Erythroblast (primary cell): ENCODE measurements around the gene MGAT5.
"Not testable (repeated sequence)": the region's sequence is repeated elsewhere in the genome, so short reads cannot be mapped to it uniquely, and the experiment has no call there.

Experiments used
- DNase-seq, 2 experiments: peaks; one replicate each; lab custom pipeline; 2025; lab: John Stamatoyannopoulos, UW
- GATA1 ChIP-seq: IDR thresholded peaks from 2 replicates; pipeline ENCODE4 v1.6.1; 2011; ENCODE audit warnings: low read depth, mild to moderate bottlenecking, control low read depth, low read length, moderate library complexity
- POLR2A ChIP-seq: IDR thresholded peaks from 2 replicates; pipeline ENCODE4 v1.6.1; 2011; ENCODE audit warnings: mild to moderate bottlenecking, low read length

The MGAT5 gene

DNA sequence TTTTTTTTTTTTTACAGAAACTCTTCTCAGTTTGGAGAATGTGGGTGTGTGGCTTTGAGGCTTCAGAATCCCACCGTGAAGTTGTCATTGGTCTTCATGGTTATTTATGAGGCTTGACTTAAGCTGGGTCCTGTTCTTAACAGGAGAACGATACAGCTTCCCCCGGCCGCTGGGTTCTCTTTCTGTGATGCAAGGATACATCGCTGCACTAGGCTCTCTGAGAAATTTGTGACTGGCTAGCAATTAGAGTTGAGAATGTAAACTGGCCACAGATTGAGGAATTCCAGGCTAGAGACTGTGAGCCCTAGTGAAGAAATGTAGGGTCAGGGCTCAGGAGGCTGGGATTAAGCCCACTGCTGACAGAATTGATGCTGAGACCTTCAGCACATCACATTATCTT is 29.8 kb downstream of the MGAT5 start:
- no peak for TF ChIP-seq GATA1
- no peak for TF ChIP-seq POLR2A
- no peak for DNase-seq

DNA sequence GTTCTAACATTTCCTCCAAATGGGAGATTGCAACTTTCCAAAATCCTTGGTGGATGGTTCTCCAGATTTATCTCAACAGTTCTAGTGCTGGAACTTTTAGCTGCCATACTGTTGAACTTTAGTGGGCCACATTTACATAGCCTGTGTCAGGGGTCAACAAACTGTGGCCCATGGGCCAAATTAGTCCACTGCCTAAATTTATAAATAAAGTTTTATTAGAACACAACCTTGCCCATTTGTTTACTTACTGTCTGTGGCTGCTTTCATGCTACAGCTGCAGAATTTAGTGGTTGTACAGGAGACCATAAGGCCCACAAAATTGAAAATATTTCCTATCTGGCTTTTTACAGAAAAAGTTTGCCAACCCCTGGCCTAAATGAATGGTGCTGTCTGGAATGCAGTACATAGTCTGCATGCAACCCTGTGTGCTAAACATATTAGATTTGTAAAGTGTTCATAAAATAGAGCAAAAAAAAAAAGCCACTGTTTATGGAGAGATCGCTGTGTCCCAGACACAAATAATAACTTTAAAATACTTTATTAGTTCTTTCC is 30.3 kb downstream of the MGAT5 start:
- TF ChIP-seq POLR2A (no peak), GATA1 (no peak)
- DNase-seq: no peak

- no peak for DNase-seq
- TF ChIP-seq POLR2A: no peak
Observed at GRCh38 chr2:134287323-134287722, 33.5 kb downstream of the MGAT5 start.

- TF ChIP-seq POLR2A (no peak), GATA1 (no peak)
Observed at GRCh38 chr2:134288814-134289213, 34.9 kb downstream of the MGAT5 start.

GRCh38 chr2:134289225-134289624 is 35.4 kb downstream of the MGAT5 start:
- TF ChIP-seq POLR2A: no peak
- no peak for TF ChIP-seq GATA1
- no peak for DNase-seq

More at GRCh38 chr2:134288814-134289213, 34.9 kb downstream of the MGAT5 start:
- DNase-seq: no peak

- DNase-seq: no peak
- TF ChIP-seq GATA1 (no peak), POLR2A (no peak)
Observed at GRCh38 chr2:134290358-134290757, 36.5 kb downstream of the MGAT5 start.

DNA sequence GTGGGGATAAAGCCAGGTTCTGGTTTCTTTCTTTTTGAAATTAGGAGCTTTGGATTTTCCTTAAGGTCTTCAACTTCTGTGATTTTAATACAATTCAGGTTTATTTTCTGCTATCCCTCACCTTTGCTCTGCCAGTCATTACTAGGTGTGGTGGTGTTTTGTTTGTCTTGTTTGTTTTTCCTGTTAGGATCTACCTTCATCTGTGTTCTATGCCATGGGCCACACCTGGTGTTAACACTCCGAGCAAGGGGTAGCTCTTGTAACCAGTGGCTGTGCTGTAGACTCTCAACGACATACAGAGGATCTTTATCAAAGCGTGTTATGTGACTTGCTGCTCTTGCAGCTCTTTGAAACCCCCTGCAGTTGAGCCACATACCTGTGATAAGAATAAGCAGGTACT is 38.6 kb downstream of the MGAT5 start:
- no peak for DNase-seq
- TF ChIP-seq POLR2A (no peak), GATA1 (no peak)

- no peak for TF ChIP-seq GATA1
- TF ChIP-seq POLR2A: no peak
- DNase-seq: no peak
Observed at GRCh38 chr2:134293719-134294537, 40.1 kb downstream of the MGAT5 start.

- DNase-seq: not testable (repeated sequence)
Observed at GRCh38 chr2:134294598-134294997, 40.7 kb downstream of the MGAT5 start.

- DNase-seq: no peak
- TF ChIP-seq POLR2A (no peak), GATA1 (no peak)
Observed at GRCh38 chr2:134295441-134295840, 41.6 kb downstream of the MGAT5 start.

DNA sequence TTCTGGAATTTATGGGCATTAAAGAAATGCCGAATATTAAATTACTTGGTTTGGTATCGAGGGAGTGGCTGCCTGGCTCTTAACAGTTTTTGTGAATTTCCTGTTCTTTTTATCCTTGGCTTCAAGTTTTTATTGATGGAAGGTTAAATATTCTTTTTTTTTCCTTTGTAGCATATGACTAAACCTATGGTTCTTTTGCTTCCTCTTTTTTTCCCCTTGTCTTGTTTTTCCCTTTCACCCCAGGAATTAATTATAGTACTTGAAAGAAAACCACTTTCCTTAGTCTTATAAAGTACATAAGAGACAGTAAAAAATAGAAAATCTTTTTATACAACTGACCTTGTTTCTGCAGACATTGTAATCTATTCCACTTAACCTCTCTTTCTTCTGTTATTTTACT is 42.4 kb downstream of the MGAT5 start:
- TF ChIP-seq GATA1 (no peak), POLR2A (no peak)
- DNase-seq: no peak

DNA sequence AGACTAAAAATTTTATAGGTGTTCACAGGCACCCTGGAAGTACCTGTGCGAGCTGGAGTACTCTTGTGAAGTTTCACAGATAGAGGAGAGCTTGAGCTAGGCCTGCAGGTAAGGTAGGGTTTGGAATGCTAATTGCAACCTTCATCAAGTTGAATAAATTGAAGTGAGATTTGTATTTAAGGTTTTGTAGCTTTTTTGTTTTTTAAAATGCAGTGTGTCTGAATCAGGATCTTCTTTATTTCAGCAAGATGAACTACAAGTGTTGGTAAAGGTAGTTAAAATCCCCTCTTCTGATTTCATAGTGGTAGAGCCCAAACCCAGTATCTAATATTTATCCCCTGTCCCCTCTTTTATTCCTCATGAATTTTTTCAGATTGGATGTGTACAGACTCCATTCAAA is 45.5 kb downstream of the MGAT5 start:
- TF ChIP-seq GATA1 (no peak), POLR2A (no peak)
- DNase-seq: no peak

GRCh38 chr2:134300585-134300984 is 46.7 kb downstream of the MGAT5 start:
- no peak for DNase-seq
- TF ChIP-seq POLR2A: no peak
- TF ChIP-seq GATA1: no peak

DNA sequence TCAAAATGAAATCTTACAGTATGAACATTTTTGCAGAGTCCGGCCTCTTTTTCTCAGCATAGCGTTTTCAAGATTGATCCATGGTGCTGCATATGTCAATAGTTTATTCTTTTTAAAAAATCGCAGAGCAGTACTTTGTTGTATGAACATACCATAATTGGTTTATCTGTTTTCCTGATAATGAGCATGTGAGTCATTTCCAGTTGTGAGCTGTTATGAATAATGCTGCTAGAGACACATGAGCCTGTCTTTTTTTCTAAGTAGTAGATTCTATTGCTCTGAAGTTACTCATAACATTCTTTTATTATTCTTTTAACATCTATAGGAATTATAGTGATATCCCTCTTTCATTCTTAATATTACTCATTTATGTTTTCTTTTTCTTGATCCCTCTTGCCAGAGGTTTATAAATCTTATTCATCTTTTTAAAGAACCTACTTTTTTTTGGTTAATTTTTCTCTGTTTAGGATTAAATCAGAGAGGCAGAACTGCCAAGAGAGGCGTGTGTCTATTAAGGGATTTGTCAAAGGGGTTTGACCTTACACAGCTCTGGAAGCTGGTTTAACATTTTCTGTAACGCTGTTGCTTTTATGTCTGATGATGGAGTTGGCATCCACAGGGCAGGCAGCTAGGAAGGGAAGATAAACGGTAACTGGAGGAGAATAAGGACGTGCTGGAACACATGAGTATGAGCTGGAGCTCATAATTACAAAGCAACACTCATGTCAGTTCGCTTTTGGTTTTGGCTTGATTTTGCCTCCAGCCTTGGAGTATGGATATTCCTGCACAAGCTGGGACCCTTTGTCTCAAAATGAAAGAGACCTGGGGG is 47.4 kb downstream of the MGAT5 start:
- DNase-seq: no peak

More for the DNA sequence above, 47.4 kb downstream of the MGAT5 start:
- TF ChIP-seq GATA1: no peak
- no peak for TF ChIP-seq POLR2A
